Kidney (tissue), 14 donors: Measurements from ENCODE around the gene POU5F2. TPM values are rescaled to one million over a fixed set of nuclear protein-coding genes. Genes with fewer than 3 reads are reported as not detected.
A peak's percentile ranks its signal among the peaks of the same experiment; 100 is the strongest.

ENCODE experiments used
- DNase-seq, 5 donors: peaks; one replicate each; pipeline ENCODE4 v3.0.0-alpha.2; 2013 to 2020
- FAIRE-seq: peaks from 2 replicates; lab custom pipeline; 2012; peaks lifted over from hg19 to GRCh38; lab: Jason Lieb, UNC
- H3K27ac ChIP-seq, 2 donors: one replicate each; pipeline ENCODE4 v1.7.0; 2013; ENCODE audit warnings: low read depth in 2 of 2, low read length in 2 of 2, inconsistent platforms in 1 of 2
- H3K27me3 ChIP-seq: one replicate; pipeline ENCODE4 v1.7.1; 2013; ENCODE audit warnings: low read length, inconsistent platforms; ENCODE audit not compliant: control insufficient read depth, insufficient read depth
- H3K36me3 ChIP-seq, 3 donors: one replicate each; pipeline versions ENCODE4 v1.7.0 to v1.7.1; 2013; ENCODE audit warnings: low read length in 3 of 3, control low read depth in 1 of 3, inconsistent platforms in 1 of 3; ENCODE audit not compliant: insufficient read depth in 3 of 3, control insufficient read depth in 2 of 3
- H3K4me1 ChIP-seq, 3 donors: one replicate each; pipeline versions ENCODE4 v1.7.0 to v1.7.1; 2013; ENCODE audit warnings: low read length in 3 of 3, inconsistent platforms in 1 of 3, low read depth in 1 of 3; ENCODE audit not compliant: control insufficient read depth in 2 of 3, insufficient read depth in 2 of 3
- H3K4me3 ChIP-seq, 3 donors: one replicate each; pipeline versions ENCODE4 v1.7.0 to v1.8.1; 2013; ENCODE audit warnings: low read length in 3 of 3, control low read depth in 1 of 3, inconsistent platforms in 1 of 3
- H3K9ac ChIP-seq, 3 donors: one replicate each; pipeline versions ENCODE4 v1.7.0 to v1.7.1; 2013; ENCODE audit warnings: low read length in 3 of 3, control low read depth in 1 of 3, inconsistent platforms in 1 of 3
- H3K9me3 ChIP-seq, 3 donors: one replicate each; pipeline versions ENCODE4 v1.7.0 to v1.7.1; 2013; ENCODE audit warnings: low read length in 3 of 3, control low read depth in 1 of 3, inconsistent platforms in 1 of 3; ENCODE audit not compliant: control insufficient read depth in 2 of 3, insufficient read depth in 1 of 3
- CTCF ChIP-seq: IDR thresholded peaks from 3 replicates; pipeline ENCODE4 v1.5.1; 2012; ENCODE audit warnings: mild to moderate bottlenecking, moderate library complexity, borderline replicate concordance; ENCODE audit not compliant: insufficient read depth; ENCODE audit errors: extremely low read depth
- intact Hi-C: fragments of 100-400 bp; cut with DNase I; formaldehyde crosslinking; loops from one replicate; pipeline ENCODE4 v1.11.1; 2022
- polyA plus RNA-seq: library from polyadenylated mRNA; stranded (reverse); fragments of 350-450 nt; fragmentation: Illumina TruSeq; extraction: RNeasy Lipid Tissue Mini Kit (QIAGEN cat#74804); gene quantifications from one replicate; pipeline ENCODE4 v1.2.3, GENCODE V29; 2014; ENCODE audit warnings: low read depth, low replicate concordance; ENCODE audit not compliant: insufficient read depth
- total RNA-seq: library from RNA; stranded (reverse); fragmentation: NEBNext Ultra II Directional; extraction: Animal tissue kit (Norgen Biotek cat#: 25700); gene quantifications from one replicate; pipeline ENCODE4 v1.2.1, GENCODE V29; 2021
- donor health status: control.
- donor health status: control.
- donor health status: control.
- donor health status: control.
- donor health status: control.
- donor health status: DM: yes; HTN: yes; CAD: no.
- donor health status: Normal renal cell carcinoma (clear cell type).

The POU5F2 gene
- total and polyA plus RNA-seq, 2 donors from 2014 or later: 1.8 TPM; not detected in 1

- no peak overlapping the region for H3K4me3 ChIP-seq
- no peak for DNase-seq
- no peak for TF ChIP-seq CTCF
- H3K27me3 ChIP-seq: no peaks in the 10 kb centered on the region
- FAIRE-seq: no peak
- H3K9ac ChIP-seq: no peak overlapping the region
- no peaks in the 10 kb centered on the region for H3K4me1 ChIP-seq
- no peaks in the 10 kb centered on the region for H3K36me3 ChIP-seq
- intact Hi-C loops: no loop called here
- no peaks in the 10 kb centered on the region for H3K9me3 ChIP-seq
- H3K27ac ChIP-seq: no peak overlapping the region
Observed at GRCh38 chr5:93787598-93787997, 46.2 kb upstream of the POU5F2 start.

- FAIRE-seq (peak; percentile 11), DNase-seq (no peak)
- Histone ChIP-seq H3K36me3 (no peaks in the 10 kb centered on the region), H3K4me1 (no peaks in the 10 kb centered on the region), H3K9me3 (no peaks in the 10 kb centered on the region), H3K9ac (no peak overlapping the region), H3K4me3 (no peak overlapping the region), H3K27me3 (no peaks in the 10 kb centered on the region), H3K27ac (no peak overlapping the region)
- intact Hi-C loops: no loop called here
- TF ChIP-seq CTCF: no peak
Observed at GRCh38 chr5:93785475-93785874, 44.1 kb upstream of the POU5F2 start.

GRCh38 chr5:93782978-93783377 lies 41.6 kb upstream of the POU5F2 start:
- Histone ChIP-seq H3K4me1 (no peaks in the 10 kb centered on the region), H3K9ac (no peak overlapping the region), H3K27me3 (no peaks in the 10 kb centered on the region), H3K27ac (no peak overlapping the region), H3K4me3 (no peak overlapping the region), H3K36me3 (no peaks in the 10 kb centered on the region), H3K9me3 (no peaks in the 10 kb centered on the region)
- no peak for DNase-seq
- intact Hi-C loops: no loop called here
- FAIRE-seq: no peak
- TF ChIP-seq CTCF: no peak

GRCh38 chr5:93777620-93778019 lies 36.2 kb upstream of the POU5F2 start:
- FAIRE-seq: no peak
- H3K36me3 ChIP-seq: peaks cover 3 to 6% (median 5%) of the 10 kb centered on the region in 3 donors
- DNase-seq: no peak
- H3K27me3 ChIP-seq: no peaks in the 10 kb centered on the region
- peaks cover 0 to 4% (median 0%) of the 10 kb centered on the region in 3 donors for H3K9me3 ChIP-seq
- no peak for TF ChIP-seq CTCF
- H3K27ac ChIP-seq: no peak overlapping the region
- H3K9ac ChIP-seq: no peak overlapping the region
- intact Hi-C loops: no loop called here
- no peaks in the 10 kb centered on the region for H3K4me1 ChIP-seq
- H3K4me3 ChIP-seq: no peak overlapping the region
